HG03469 (cell line): Measurements from ENCODE around the gene SUCLG2.

ENCODE experiments used
- ATAC-seq: cut with Tn5 transposase; IDR thresholded peaks from one replicate; pipeline ENCODE4 v1.9.1; 2021; ENCODE audit warnings: mild to moderate bottlenecking, moderate library complexity, moderate number of reproducible peaks; ENCODE audit not compliant: unreplicated experiment

Gene SUCLG2

GRCh38 chr3:67650084-67650483 lies 4.3 kb downstream of the SUCLG2 start:
- ATAC-seq, result no peak

GRCh38 chr3:67649681-67650080 lies 4.7 kb downstream of the SUCLG2 start:
- no peak for ATAC-seq

GRCh38 chr3:67648701-67649100 lies 5.7 kb downstream of the SUCLG2 start:
- ATAC-seq, result no peak

GRCh38 chr3:67648229-67648628 lies 6.2 kb downstream of the SUCLG2 start:
- ATAC-seq, result no peak

- ATAC-seq, result no peak
These were observed 7.0 kb downstream of the SUCLG2 start for GRCh38 chr3:67647390-67647878.

- ATAC-seq, result no peak
These were observed 7.7 kb downstream of the SUCLG2 start for GRCh38 chr3:67646586-67647234.

GRCh38 chr3:67644827-67645226 lies 9.6 kb downstream of the SUCLG2 start:
- no peak for ATAC-seq

GRCh38 chr3:67642734-67643133 lies 11.7 kb downstream of the SUCLG2 start:
- no peak for ATAC-seq

GRCh38 chr3:67642190-67642589 lies 12.2 kb downstream of the SUCLG2 start:
- no peak for ATAC-seq

GRCh38 chr3:67641451-67641850 lies 13.0 kb downstream of the SUCLG2 start:
- no peak for ATAC-seq

- no peak for ATAC-seq
These were observed 14.3 kb downstream of the SUCLG2 start for GRCh38 chr3:67640023-67640660.

- no peak for ATAC-seq
These were observed 17.0 kb downstream of the SUCLG2 start for GRCh38 chr3:67637255-67637900.

- ATAC-seq, result no peak
These were observed 18.6 kb downstream of the SUCLG2 start for GRCh38 chr3:67635806-67636205.

GRCh38 chr3:67635257-67635656 lies 19.2 kb downstream of the SUCLG2 start:
- ATAC-seq, result no peak

- no peak for ATAC-seq
These were observed 23.6 kb downstream of the SUCLG2 start for GRCh38 chr3:67630666-67631362.

- ATAC-seq, result no peak
These were observed 29.7 kb downstream of the SUCLG2 start for GRCh38 chr3:67624687-67625086.

GRCh38 chr3:67624078-67624477 lies 30.3 kb downstream of the SUCLG2 start:
- no peak for ATAC-seq

- ATAC-seq, result no peak
These were observed 31.8 kb downstream of the SUCLG2 start for GRCh38 chr3:67622652-67623051.

GRCh38 chr3:67620869-67621268 lies 33.5 kb downstream of the SUCLG2 start:
- no peak for ATAC-seq

GRCh38 chr3:67619991-67620390 lies 34.4 kb downstream of the SUCLG2 start:
- no peak for ATAC-seq

GRCh38 chr3:67617518-67617917 lies 36.9 kb downstream of the SUCLG2 start:
- ATAC-seq, result no peak
